ENCODE results near the gene PSMC2.

GRCh38 chr7:103307503-103308231, 39.8 kb upstream of the PSMC2 start:
- TF ChIP-seq CTCF (IDR thresholded peaks at IDR 0.05) (no peak), POLR2A (IDR thresholded peaks at IDR 0.05) (no peak), EP300 (IDR thresholded peaks at IDR 0.05) (no peak)
